Islet precursor cell (in vitro differentiated cells): ENCODE measurements around the gene LCN9.

Experiments used
- DNase-seq: peaks from one replicate; pipeline ENCODE4 v3.0.0-alpha.2; 2018

Gene LCN9

DNA sequence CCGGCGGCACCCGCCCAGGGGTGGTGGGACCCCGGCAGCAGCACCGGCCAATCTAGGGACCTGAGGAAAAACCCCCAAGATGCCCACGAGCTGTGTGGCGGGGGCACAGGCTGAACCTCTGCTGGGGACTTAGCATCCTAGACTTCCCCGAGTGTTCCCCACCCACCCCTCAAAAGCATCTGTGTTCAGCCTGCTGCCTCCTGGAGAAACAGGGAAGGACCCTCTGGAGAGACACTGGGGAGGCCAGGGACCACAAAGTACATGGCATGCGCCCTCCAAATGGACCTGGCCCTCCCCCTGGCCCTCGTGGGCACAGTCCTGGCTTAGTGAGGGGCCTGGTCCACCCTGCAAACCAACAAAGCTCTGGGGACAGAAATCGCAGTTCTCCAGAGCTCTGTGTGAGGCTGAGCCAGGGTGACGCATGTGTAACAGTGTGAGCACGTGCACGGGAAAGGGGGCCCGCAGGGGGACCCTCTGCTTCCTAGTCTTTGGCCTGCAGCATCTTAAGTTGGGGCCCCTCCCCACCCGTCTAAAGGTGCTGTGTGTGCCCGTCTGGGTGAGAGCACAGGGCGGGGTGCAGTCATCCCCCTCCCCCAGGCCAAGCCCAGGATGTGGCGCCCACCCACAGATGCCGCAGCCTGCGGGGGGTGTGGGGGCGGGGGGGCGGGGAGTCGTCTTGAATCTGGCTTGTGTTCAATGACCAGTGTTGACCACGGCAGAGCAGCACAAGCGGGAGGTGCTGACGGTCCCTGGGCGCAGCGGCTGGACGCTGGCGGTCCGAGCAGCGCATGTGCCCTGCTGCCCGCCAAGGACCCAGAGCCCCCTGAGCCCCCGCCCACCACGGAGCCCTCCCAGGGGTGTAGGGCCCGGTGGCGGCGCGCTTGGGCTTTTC lies 38.2 kb downstream of the LCN9 start:
- no peak for DNase-seq

GRCh38 chr9:135701959-135702721 lies 39.0 kb downstream of the LCN9 start, which contains the start of gene KCNT1:
Gene KCNT1 (plus strand): TSS chr9:135702185. CDS start chr9:135702259, 74 bp downstream.
- peak; percentile 79 for DNase-seq

DNA sequence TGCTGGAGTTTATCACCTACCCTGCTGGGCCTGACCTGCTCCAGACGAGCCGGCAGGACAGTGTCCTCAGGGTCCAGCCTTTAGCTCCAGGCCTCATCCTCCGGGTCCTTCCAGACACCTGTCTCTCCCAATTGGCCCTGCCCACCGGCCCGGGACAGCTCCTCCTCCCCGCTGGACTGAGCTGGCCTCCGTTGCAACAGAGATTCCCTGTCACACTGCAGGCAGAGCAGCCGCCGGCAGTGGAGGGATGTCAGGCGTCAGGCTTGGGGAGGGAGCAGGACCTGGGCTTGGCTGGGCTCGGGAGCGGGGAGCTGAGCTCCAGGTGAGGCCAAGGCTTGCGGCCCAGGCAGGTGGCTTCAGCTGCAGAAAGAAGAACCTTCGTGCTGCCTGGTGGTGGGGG lies 40.6 kb downstream of the LCN9 start:
- peak; percentile 76 for DNase-seq

GRCh38 chr9:135704483-135704882 lies 41.4 kb downstream of the LCN9 start:
- DNase-seq, result no peak

DNA sequence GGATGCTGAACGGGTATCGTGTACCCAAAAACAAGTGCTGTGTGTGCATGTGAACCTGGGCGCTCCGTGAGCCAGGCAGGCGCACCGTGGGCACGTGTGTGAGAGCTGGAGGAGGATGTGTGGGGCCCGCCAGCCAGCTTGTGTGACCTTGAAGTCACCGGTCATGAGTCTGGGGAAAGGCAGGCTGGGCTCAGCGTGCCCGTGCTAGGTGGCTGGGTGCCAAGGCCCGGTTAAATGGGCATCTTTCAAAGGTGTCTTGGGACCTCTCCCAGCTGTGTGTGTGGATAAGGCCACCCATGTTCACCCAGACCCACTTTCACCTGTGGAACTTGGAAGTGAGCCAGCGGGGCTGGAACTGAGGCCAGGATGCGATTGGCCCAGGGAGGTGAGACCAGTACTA lies 42.3 kb downstream of the LCN9 start:
- no peak for DNase-seq

DNA sequence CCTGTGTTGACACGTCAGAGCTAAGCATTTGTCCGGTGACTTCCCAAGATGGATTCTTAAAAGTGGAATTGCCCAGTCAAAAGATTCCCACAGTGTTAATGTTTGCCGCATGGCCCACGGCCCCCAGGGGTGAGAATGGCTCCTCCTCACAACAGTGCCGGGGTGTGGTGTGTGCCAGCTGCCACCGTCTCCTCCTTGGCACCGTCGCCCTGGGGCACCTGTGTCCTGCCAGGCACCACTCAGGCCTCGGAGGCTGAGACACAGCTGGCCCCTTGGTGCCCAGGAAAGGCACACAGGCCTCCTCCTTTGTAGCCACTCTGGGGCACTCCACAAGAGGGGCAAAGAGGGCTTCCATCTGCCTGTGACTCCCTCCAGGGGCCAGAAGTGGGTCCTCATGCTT lies 43.2 kb downstream of the LCN9 start:
- no peak for DNase-seq

- DNase-seq, result no peak
These were observed 44.4 kb downstream of the LCN9 start for GRCh38 chr9:135707252-135708138.

DNA sequence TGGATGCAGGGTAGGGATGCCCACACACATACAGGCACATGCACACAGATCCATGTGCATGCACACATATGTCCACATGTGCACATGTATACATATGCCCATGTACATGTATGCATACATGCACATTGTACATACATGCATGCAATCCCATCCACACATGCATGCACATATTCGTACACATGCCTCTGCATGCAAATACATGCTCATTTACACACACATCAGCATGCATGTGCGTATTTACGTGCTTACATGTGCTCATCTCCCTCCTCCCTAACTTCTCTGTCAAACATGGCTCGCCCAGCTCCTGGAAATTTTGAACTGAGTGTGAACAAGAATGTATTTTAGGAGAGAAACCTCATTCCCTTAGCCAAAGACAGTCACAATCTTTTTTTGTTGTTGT lies 45.1 kb downstream of the LCN9 start:
- no peak for DNase-seq

DNA sequence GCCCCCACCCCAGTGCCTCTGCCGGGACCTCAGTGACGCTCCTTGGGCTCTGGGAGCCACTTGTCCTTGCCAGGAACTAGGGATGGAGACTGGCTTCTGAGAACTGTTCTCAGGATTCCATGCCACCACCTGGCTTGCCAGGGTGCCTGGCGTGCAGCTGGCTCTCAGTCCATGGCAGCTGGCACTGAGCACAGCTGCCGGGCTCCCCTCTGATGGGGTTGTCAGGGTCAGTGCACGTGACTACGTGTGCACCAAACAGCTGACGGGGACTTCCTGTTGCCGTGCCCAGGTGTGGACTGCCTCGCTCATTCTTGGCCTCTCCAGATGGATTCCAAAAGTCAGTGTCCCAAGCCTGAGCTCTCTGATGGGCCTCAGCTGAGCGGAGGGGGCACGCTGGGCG lies 48.3 kb downstream of the LCN9 start:
- DNase-seq, result no peak

- no peak for DNase-seq
These were observed 48.8 kb downstream of the LCN9 start for GRCh38 chr9:135711881-135712280.

GRCh38 chr9:135712613-135713295 lies 49.6 kb downstream of the LCN9 start:
- no peak for DNase-seq

GRCh38 chr9:135714242-135715055 lies 51.3 kb downstream of the LCN9 start:
- DNase-seq, result peak; percentile 74

DNA sequence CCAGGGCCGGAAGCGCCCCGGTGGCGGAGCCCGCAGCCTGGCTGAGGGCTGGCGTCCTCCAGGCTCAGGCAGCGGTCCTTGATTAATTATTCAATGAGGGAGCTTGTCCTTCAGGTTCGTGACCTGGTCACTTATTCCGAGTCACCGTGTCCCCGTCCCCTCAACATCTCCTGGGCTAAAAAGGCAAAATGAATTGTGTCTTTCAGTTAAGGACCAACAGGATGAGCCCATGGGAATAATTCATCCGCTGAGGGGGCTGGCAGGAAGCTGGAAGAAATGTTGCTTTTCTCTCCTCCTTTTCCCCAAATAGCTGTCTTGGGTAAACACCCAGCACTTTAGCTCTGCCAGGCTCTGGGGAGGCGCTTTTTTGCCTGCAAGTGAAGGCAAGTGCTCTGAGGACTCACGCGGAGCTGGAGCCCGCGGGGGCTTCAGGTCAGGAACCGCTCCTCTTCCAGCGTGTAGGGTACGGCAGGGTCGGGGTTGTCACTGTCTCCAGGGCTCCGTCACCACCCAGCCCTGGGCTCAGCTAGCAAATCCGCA lies 52.0 kb downstream of the LCN9 start:
- no peak for DNase-seq

DNA sequence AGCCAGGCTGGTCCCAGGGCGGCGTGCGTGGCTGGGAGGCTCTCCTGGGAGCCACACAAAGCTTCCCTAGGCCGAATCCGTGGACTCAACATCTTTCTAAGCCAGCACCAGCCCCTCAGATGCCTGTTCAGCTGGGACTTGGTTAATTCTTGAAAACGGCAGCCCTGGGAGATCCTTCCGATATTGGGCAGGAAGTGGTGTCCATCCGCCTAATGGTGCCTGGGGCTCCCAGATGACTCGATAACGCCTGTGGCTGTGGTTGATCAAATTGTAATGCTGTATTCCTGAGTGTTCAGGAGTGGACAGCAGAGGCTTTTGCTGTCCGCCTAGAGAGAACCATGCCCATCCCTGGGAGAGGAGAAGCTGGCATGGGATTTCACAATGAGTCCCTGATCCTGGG lies 52.9 kb downstream of the LCN9 start:
- no peak for DNase-seq
